Ectodermal cell (in vitro differentiated cells): ENCODE results near the gene CEBPB.
"Not testable (repeated sequence)": the region's sequence is repeated elsewhere in the genome, so short reads cannot be mapped to it uniquely, and the experiment has no call there.

Source experiments
- H3K27ac ChIP-seq: 2 replicates; pipeline ENCODE4 v1.7.0; 2013; ENCODE audit warnings: mild to moderate bottlenecking, low read depth, low read length; ENCODE audit not compliant: insufficient read depth, poor library complexity, severe bottlenecking
- H3K27me3 ChIP-seq: 2 replicates; pipeline ENCODE4 v1.7.0; 2013; ENCODE audit warnings: mild to moderate bottlenecking, low read length; ENCODE audit not compliant: insufficient read depth, control insufficient read depth, poor library complexity, severe bottlenecking
- H3K36me3 ChIP-seq: one replicate; pipeline ENCODE4 v1.7.0; 2013; ENCODE audit warnings: low read length; ENCODE audit not compliant: control insufficient read depth, insufficient read depth
- H3K4me1 ChIP-seq: one replicate; pipeline ENCODE4 v1.7.0; 2013; ENCODE audit warnings: low read length; ENCODE audit not compliant: control insufficient read depth, insufficient read depth
- H3K4me3 ChIP-seq: 2 replicates; pipeline ENCODE4 v1.7.0; 2013; ENCODE audit warnings: low read depth, low read length, control low read depth; ENCODE audit not compliant: insufficient read depth
- H3K9me3 ChIP-seq: 2 replicates; pipeline ENCODE4 v1.7.0; 2013; ENCODE audit warnings: mild to moderate bottlenecking, low read length, moderate library complexity; ENCODE audit not compliant: control insufficient read depth
- WGBS, 2 experiments: methylation state at CpG; one replicate each; pipeline ENCODE4 v1.1.7; 2013; ENCODE audit warnings: missing lambda C conversion rate in 2 of 2; 5-methylcytosine and 5-hydroxymethylcytosine counted together

The CEBPB gene

GRCh38 chr20:50170549-50171220 is 19.9 kb upstream of the CEBPB start:
- peaks cover 7% of the 10 kb centered on the region for H3K4me1 ChIP-seq
- WGBS, 2 experiments = 93% methylated on average over 14 of the region's 14 CpGs
- no peaks in the 10 kb centered on the region for H3K9me3 ChIP-seq
- H3K27ac ChIP-seq = no peak overlapping the region
- no peak overlapping the region for H3K4me3 ChIP-seq
- H3K27me3 ChIP-seq = no peaks in the 10 kb centered on the region
- H3K36me3 ChIP-seq = no peaks in the 10 kb centered on the region

- H3K27me3 ChIP-seq = no peaks in the 10 kb centered on the region
- H3K4me1 ChIP-seq = no peaks in the 10 kb centered on the region
- no peaks in the 10 kb centered on the region for H3K9me3 ChIP-seq
- peak overlapping the region; percentile 69 for H3K27ac ChIP-seq
- no peaks in the 10 kb centered on the region for H3K36me3 ChIP-seq
- WGBS, 2 experiments = 4 to 5% methylated on average over 36 of the region's 36 CpGs
- peak overlapping the region; percentile 48 for H3K4me3 ChIP-seq
Observed at GRCh38 chr20:50172347-50173013, 18.1 kb upstream of the CEBPB start.

GRCh38 chr20:50174456-50174855 is 16.2 kb upstream of the CEBPB start:
- Histone ChIP-seq H3K4me1 (no peaks in the 10 kb centered on the region), H3K9me3 (no peaks in the 10 kb centered on the region), H3K27ac (no peak overlapping the region), H3K36me3 (no peaks in the 10 kb centered on the region), H3K4me3 (no peak overlapping the region), H3K27me3 (no peaks in the 10 kb centered on the region)
- 76 to 78% methylated on average over 5 of the region's 5 CpGs for WGBS, 2 experiments

- Histone ChIP-seq H3K4me1 (no peaks in the 10 kb centered on the region), H3K27me3 (no peaks in the 10 kb centered on the region), H3K27ac (no peak overlapping the region), H3K36me3 (no peaks in the 10 kb centered on the region), H3K9me3 (no peaks in the 10 kb centered on the region), H3K4me3 (no peak overlapping the region)
- 95 to 96% methylated on average over 17 to 18 of the region's 18 CpGs for WGBS, 2 experiments
Observed at GRCh38 chr20:50175938-50176933, 14.4 kb upstream of the CEBPB start.

- 93 to 94% methylated on average over 9 of the region's 9 CpGs for WGBS, 2 experiments
- not testable (repeated sequence) for H3K4me3 ChIP-seq, H3K27ac ChIP-seq, H3K27me3 ChIP-seq, H3K4me1 ChIP-seq, H3K9me3 ChIP-seq, H3K36me3 ChIP-seq
Observed at GRCh38 chr20:50178672-50179071, 12.0 kb upstream of the CEBPB start.

- Histone ChIP-seq H3K9me3 (no peaks in the 10 kb centered on the region), H3K4me1 (no peaks in the 10 kb centered on the region), H3K27ac (no peak overlapping the region), H3K27me3 (peaks cover 6% of the 10 kb centered on the region), H3K4me3 (no peak overlapping the region), H3K36me3 (no peaks in the 10 kb centered on the region)
- WGBS, 2 experiments = 89 to 94% methylated on average over 10 of the region's 10 CpGs
Observed at GRCh38 chr20:50181344-50181743, 9.3 kb upstream of the CEBPB start.

- H3K36me3 ChIP-seq = no peaks in the 10 kb centered on the region
- H3K9me3 ChIP-seq = no peaks in the 10 kb centered on the region
- no peak overlapping the region for H3K4me3 ChIP-seq
- H3K27ac ChIP-seq = no peak overlapping the region
- peaks cover 6% of the 10 kb centered on the region for H3K27me3 ChIP-seq
- WGBS, 2 experiments = 86 to 93% methylated on average over 2 of the region's 2 CpGs
- no peaks in the 10 kb centered on the region for H3K4me1 ChIP-seq
Observed at GRCh38 chr20:50182346-50182745, 8.3 kb upstream of the CEBPB start.

GRCh38 chr20:50185426-50185825 is 5.2 kb upstream of the CEBPB start:
- WGBS, 2 experiments = 90 to 92% methylated on average over 5 of the region's 5 CpGs
- Histone ChIP-seq H3K4me3 (no peak overlapping the region), H3K4me1 (no peaks in the 10 kb centered on the region), H3K9me3 (no peaks in the 10 kb centered on the region), H3K36me3 (no peaks in the 10 kb centered on the region), H3K27me3 (peaks cover 17% of the 10 kb centered on the region), H3K27ac (no peak overlapping the region)

- Histone ChIP-seq H3K4me1 (no peaks in the 10 kb centered on the region), H3K36me3 (no peaks in the 10 kb centered on the region), H3K27me3 (peaks cover 21% of the 10 kb centered on the region), H3K9me3 (no peaks in the 10 kb centered on the region), H3K27ac (no peak overlapping the region), H3K4me3 (no peak overlapping the region)
- WGBS, 2 experiments = 34% methylated on average over 16 of the region's 16 CpGs
Observed at GRCh38 chr20:50186151-50186885, 4.3 kb upstream of the CEBPB start.
